ENCODE measurements around the gene MTMR12.

Gene MTMR12

DNA sequence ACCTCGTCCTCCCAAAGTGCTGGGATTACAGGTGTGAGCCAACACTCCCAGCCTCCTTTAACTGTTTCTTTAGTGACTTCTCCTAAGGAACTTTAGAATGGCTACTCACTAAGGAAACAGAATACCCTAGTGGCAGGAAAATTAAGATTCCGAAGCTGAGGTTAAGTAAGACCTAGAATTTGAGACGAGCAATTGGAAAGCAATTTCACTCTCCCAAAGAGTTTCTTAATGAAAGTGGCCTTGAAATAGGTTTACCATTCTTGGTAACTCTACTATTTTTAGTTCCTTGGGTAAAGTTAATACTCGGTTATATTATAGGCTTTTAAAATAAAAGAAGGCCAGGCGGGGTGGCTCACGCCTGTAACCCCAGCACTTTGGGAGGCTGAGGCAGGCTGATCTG is 115.7 kb downstream of the MTMR12 start:
- DNase-seq (ENCODE audit: low read depth in 2 of 2) = no peak

DNA sequence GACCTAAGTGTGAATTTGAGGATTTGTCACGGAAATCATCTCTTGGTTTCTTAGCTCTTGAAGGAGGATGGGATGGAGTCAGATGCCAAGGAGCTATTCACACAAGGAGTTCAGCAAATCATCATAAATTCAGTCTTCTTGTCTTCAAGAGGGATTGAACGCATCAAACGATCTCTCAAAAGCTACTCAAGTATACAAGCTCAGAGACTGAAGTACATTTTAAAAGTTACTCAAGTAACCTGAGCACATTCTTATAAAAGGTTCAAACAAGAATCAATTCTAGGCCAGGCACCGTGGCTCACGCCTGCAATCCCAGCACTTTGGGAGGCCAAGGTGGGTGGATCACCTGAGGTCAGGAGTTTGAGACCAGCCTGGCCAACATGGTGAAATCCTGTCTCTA is 117.5 kb downstream of the MTMR12 start:
- no peak for DNase-seq (ENCODE audit: low read depth in 2 of 2)

DNA sequence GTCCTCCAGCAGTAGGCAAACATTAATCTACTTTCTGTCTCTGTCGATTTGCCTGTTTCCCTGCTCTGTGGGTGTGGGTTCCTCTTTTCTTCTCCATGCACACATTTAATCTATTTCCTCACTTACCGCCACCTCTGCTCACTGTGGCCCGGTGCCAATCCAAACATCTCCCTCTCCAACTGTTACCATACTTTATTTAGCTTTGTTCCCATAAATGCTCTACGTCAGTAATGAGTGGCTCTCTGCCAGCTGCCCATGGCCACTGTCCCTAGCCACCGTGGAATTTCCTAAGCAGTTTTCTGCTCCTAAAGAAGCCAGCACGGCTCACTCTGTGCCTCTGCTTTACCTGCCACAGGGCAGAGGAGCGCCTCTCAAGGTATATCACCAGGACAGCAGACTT is 119.1 kb downstream of the MTMR12 start:
- DNase-seq (ENCODE audit: low read depth in 2 of 2) = no peak

DNA sequence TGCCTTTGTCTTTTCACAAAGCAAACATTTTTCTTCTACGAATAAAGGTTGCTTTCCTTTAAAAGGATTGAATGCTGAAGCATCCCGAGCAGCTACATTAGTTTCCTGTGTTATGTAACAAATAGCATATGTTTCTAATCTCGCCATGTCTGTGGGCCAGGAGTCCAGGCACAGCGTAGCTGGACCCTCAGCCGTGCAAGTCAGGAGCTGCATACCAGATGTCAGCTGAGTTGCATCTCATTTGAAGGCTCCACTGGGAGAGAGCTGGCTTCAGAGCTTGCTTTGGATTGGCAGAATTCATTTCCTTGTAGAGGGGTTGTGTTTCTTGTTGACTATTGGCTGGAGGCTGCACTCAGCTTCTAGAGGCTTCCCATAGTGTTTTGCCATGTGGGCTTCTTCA is 122.6 kb downstream of the MTMR12 start:
- no peak for DNase-seq (ENCODE audit: low read depth in 2 of 2)

DNA sequence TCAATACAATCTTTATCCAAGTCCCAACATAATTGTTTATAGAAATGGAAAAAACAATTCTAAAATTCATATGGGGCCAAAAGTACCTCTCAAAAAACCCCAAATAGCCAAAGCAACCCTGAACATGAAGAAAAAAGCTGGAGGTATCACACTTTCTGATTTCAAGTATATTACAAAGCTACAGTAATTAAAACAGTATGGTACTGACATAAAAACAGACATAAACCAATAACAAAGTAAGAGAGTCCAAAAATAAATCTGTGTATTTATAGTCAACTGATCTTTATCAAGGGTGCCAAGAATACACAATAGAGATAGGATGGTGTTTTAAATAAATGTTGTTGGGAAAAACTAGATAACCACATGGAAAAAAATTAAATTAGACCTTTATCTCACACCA is 125.1 kb downstream of the MTMR12 start:
- DNase-seq (ENCODE audit: low read depth in 2 of 2) = no peak

- DNase-seq (ENCODE audit: low read depth in 2 of 2) = no peak
Observed at GRCh38 chr5:32182463-32183063, 130.2 kb downstream of the MTMR12 start.
